DND-41 (cell line): ENCODE data around the gene NCF2.

ENCODE experiments used
- ATAC-seq: fragments of 200-7000 bp; cut with Tn5 transposase; 3 replicates; pipeline ENCODE4 v1.9.1; 2021; ENCODE audit warnings: low read depth; ENCODE audit not compliant: insufficient read depth
- DNase-seq: peaks from one replicate; pipeline ENCODE4 v3.0.0-alpha.2; 2020
- H2AFZ ChIP-seq: 2 replicates; pipeline ENCODE4 v1.6.0; 2012; ENCODE audit warnings: low read depth, low read length
- H3K27ac ChIP-seq: 2 replicates; pipeline ENCODE4 v1.5.1; 2012; ENCODE audit warnings: low read length, inconsistent platforms
- H3K27me3 ChIP-seq: fragments of 200-600 bp; sonication (generic); 2 replicates; pipeline ENCODE4 v1.6.0; 2012; ENCODE audit warnings: low read length, mild to moderate bottlenecking, inconsistent platforms; ENCODE audit not compliant: insufficient read depth, poor library complexity
- H3K36me3 ChIP-seq: 2 replicates; pipeline ENCODE4 v1.5.1; 2012; ENCODE audit warnings: low read length, inconsistent platforms; ENCODE audit not compliant: insufficient read depth
- H3K4me1 ChIP-seq: 2 replicates; pipeline ENCODE4 v1.5.1; 2012; ENCODE audit warnings: mild to moderate bottlenecking, low read length; ENCODE audit not compliant: insufficient read depth
- H3K4me2 ChIP-seq: 2 replicates; pipeline ENCODE4 v1.6.0; 2012; ENCODE audit warnings: mild to moderate bottlenecking, moderate library complexity, low read length, inconsistent platforms; ENCODE audit not compliant: insufficient read depth
- H3K4me3 ChIP-seq, 2 experiments: fragments of 200-600 bp in 1 of 2; shearing (Covaris generic) in 1 of 2; 2 replicates each; pipeline ENCODE4 v1.5.1; 2012 to 2016; ENCODE audit warnings: inconsistent platforms in 2 of 2, low read length in 2 of 2, mild to moderate bottlenecking in 2 of 2, low read depth in 1 of 2, moderate library complexity in 1 of 2
- H3K79me2 ChIP-seq: 2 replicates; pipeline ENCODE4 v1.6.0; 2012; ENCODE audit warnings: low read length, inconsistent platforms; ENCODE audit not compliant: insufficient read depth
- H3K9ac ChIP-seq: 2 replicates; pipeline ENCODE4 v1.6.0; 2012; ENCODE audit warnings: low read depth, mild to moderate bottlenecking, inconsistent platforms, low read length, moderate library complexity
- H3K9me3 ChIP-seq: 2 replicates; pipeline ENCODE4 v1.5.1; 2012; ENCODE audit warnings: low read length, moderate library complexity, mild to moderate bottlenecking, inconsistent platforms; ENCODE audit not compliant: insufficient read depth, severe bottlenecking
- H4K20me1 ChIP-seq: 2 replicates; pipeline ENCODE4 v1.6.0; 2012; ENCODE audit warnings: low read length; ENCODE audit not compliant: insufficient read depth
- CTCF ChIP-seq: IDR thresholded peaks from 2 replicates; pipeline ENCODE4 v1.5.1; 2012; ENCODE audit warnings: borderline replicate concordance, low read length, moderate library complexity, mild to moderate bottlenecking; ENCODE audit not compliant: poor library complexity, severe bottlenecking; ENCODE audit errors: extremely low read depth
- EZH2 ChIP-seq: IDR thresholded peaks from 3 replicates; pipeline ENCODE4 v1.6.1; 2012; ENCODE audit warnings: borderline replicate concordance, low read depth, mild to moderate bottlenecking, moderate library complexity, low read length, inconsistent platforms; ENCODE audit not compliant: severe bottlenecking

The NCF2 gene

DNA sequence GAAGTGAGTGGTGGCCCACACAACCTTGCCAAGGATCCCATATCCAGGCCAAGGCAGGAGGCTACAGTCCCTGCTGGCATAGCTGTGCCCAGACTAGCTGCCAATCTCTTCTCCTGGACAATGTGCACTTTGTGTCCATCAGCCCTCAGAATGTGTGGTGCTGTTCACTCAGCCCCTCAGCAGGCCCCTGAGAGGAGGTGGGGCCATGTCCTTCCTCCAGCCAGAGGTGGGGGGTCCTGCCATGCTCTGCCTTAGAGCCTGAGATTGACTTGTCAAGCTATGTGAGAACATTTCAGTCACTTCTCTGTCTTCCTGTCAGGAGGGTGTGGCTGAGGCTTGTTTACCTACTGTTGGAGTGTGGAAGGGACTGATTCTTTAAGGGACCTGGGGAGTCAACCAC is 1.4 kb downstream of the NCF2 start:
- Histone ChIP-seq H3K27ac (no peak overlapping the region), H3K9ac (no peak overlapping the region), H3K36me3 (no peaks in the 10 kb centered on the region), H4K20me1 (no peaks in the 10 kb centered on the region), H3K79me2 (no peaks in the 10 kb centered on the region), H3K27me3 (no peaks in the 10 kb centered on the region), H2AFZ (no peak overlapping the region), H3K4me1 (no peaks in the 10 kb centered on the region), H3K9me3 (no peaks in the 10 kb centered on the region), H3K4me2 (no peak overlapping the region), H3K4me3 (no peak overlapping the region)
- TF ChIP-seq EZH2, result no peak
- no peak for TF ChIP-seq CTCF
- no peak for DNase-seq
- no peak for ATAC-seq

DNA sequence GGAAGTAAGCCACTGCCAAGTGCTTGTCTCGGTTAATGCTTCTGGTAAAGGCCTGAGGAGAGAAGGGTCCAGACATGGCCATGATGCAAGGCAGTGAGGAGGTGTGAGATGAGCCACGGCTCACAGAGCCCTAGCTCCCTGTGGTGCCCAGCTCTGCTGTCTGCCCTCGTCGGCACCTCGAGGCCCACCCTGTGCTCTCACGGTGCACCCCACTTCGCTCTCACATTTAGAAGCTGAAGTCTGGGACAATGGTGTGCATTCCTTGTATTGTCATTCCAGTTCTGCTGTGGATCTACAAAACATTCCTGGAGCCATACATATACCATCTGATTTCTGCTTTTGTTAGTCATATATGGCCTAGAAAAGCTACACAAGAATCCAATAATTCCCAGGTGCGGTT is 3.3 kb downstream of the NCF2 start:
- Histone ChIP-seq H3K4me3 (no peak overlapping the region), H3K9ac (no peak overlapping the region), H3K79me2 (no peaks in the 10 kb centered on the region), H3K27me3 (no peaks in the 10 kb centered on the region), H4K20me1 (no peaks in the 10 kb centered on the region), H3K4me1 (no peaks in the 10 kb centered on the region), H3K27ac (no peak overlapping the region), H3K4me2 (no peak overlapping the region), H3K36me3 (no peaks in the 10 kb centered on the region), H3K9me3 (no peaks in the 10 kb centered on the region), H2AFZ (no peak overlapping the region)
- ATAC-seq, result no peak
- DNase-seq, result no peak
- TF ChIP-seq EZH2, result no peak
- no peak for TF ChIP-seq CTCF

- no peak overlapping the region for H3K4me2 ChIP-seq
- no peaks in the 10 kb centered on the region for H3K36me3 ChIP-seq
- no peaks in the 10 kb centered on the region for H3K4me1 ChIP-seq
These were observed 3.8 kb downstream of the NCF2 start for GRCh38 chr1:183586455-183586854.

More at GRCh38 chr1:183586455-183586854, 3.8 kb downstream of the NCF2 start:
- H3K27ac ChIP-seq, result no peak overlapping the region
- TF ChIP-seq EZH2, result no peak
- no peak for TF ChIP-seq CTCF
- no peaks in the 10 kb centered on the region for H3K9me3 ChIP-seq
- DNase-seq (no peak), ATAC-seq (no peak)
- H2AFZ ChIP-seq, result no peak overlapping the region
- no peak overlapping the region for H3K4me3 ChIP-seq
- H4K20me1 ChIP-seq, result no peaks in the 10 kb centered on the region
- no peaks in the 10 kb centered on the region for H3K27me3 ChIP-seq
- no peaks in the 10 kb centered on the region for H3K79me2 ChIP-seq
- no peak overlapping the region for H3K9ac ChIP-seq
